GM23338 (cell line): ENCODE data around the gene NR4A2.

Experiments used
- CREB1 ChIP-seq: fragments of 250-450 bp; sonication (Bioruptor Pico); IDR thresholded peaks from 2 replicates; pipeline ENCODE4 v1.5.0; 2020; ENCODE audit warnings: low read depth, mild to moderate bottlenecking, moderate library complexity
- CTCF ChIP-seq, 2 experiments: fragments of 200-600 bp in 1 of 2; sonication (generic) in 1 of 2; conservative IDR thresholded peaks; 2 replicates each; pipeline versions ENCODE4 v1.5.1 to v1.6.1; 2016 to 2017; ENCODE audit warnings: antibody characterized with exemption in 2 of 2, low read depth in 2 of 2, mild to moderate bottlenecking in 2 of 2, moderate library complexity in 1 of 2
- ETS1 ChIP-seq: IDR thresholded peaks from 2 replicates; pipeline ENCODE4 v1.6.1; 2016; ENCODE audit warnings: antibody characterized with exemption
- EZH2 ChIP-seq: fragments of 200-600 bp; sonication (generic); IDR thresholded peaks from one replicate; pipeline ENCODE4 v1.8.0; 2017; ENCODE audit warnings: antibody characterized with exemption, mild to moderate bottlenecking, low read depth; ENCODE audit not compliant: unreplicated experiment
- EZH2phosphoT487 ChIP-seq: fragments of 200-600 bp; sonication (generic); IDR thresholded peaks from one replicate; pipeline ENCODE4 v1.8.1; 2018; ENCODE audit warnings: antibody characterized with exemption; ENCODE audit not compliant: unreplicated experiment
- JUNB ChIP-seq: IDR thresholded peaks from one replicate; pipeline ENCODE4 v1.6.1; 2016; ENCODE audit warnings: antibody characterized with exemption; ENCODE audit not compliant: unreplicated experiment
- NANOG ChIP-seq: IDR thresholded peaks from 2 replicates; pipeline ENCODE4 v1.6.1; 2016; ENCODE audit warnings: antibody characterized with exemption, borderline replicate concordance
- POLR2AphosphoS5 ChIP-seq: IDR thresholded peaks from 2 replicates; pipeline ENCODE4 v1.6.1; 2016; ENCODE audit warnings: antibody characterized with exemption, low read depth
- REST ChIP-seq: IDR thresholded peaks from one replicate; pipeline ENCODE4 v1.6.1; 2018; ENCODE audit warnings: antibody characterized with exemption; ENCODE audit not compliant: unreplicated experiment
- STAT1 ChIP-seq: IDR thresholded peaks from one replicate; pipeline ENCODE4 v1.6.1; 2016; ENCODE audit warnings: antibody characterized with exemption; ENCODE audit not compliant: unreplicated experiment
- ZNF114 ChIP-seq: fragments of 250-450 bp; sonication (Bioruptor Pico); IDR thresholded peaks from 2 replicates; pipeline ENCODE4 v1.5.0; 2020; ENCODE audit warnings: mild to moderate bottlenecking, moderate library complexity
- ZNF331 ChIP-seq: fragments of 250-450 bp; sonication (Bioruptor Pico); IDR thresholded peaks from 2 replicates; pipeline ENCODE4 v1.5.0; 2020; ENCODE audit warnings: low read depth, mild to moderate bottlenecking, moderate library complexity
- ZNF462 ChIP-seq: fragments of 250-450 bp; sonication (Bioruptor Pico); IDR thresholded peaks from 2 replicates; pipeline ENCODE4 v1.5.0; 2020; ENCODE audit warnings: mild to moderate bottlenecking, moderate library complexity

- TF ChIP-seq EZH2 = no peak
- no peak for TF ChIP-seq REST
- TF ChIP-seq CTCF (conservative IDR thresholded peaks at IDR 0.05; ENCODE audit: low read depth in 2 of 2) = no peak
- TF ChIP-seq ETS1 = no peak
- TF ChIP-seq POLR2AphosphoS5 = no peak
- TF ChIP-seq EZH2phosphoT487 = no peak
- no peak for TF ChIP-seq ZNF114 (CRISPR knock-in tag)
- no peak for TF ChIP-seq NANOG
- TF ChIP-seq STAT1 = no peak
- no peak for TF ChIP-seq CREB1 (CRISPR knock-in tag)
- TF ChIP-seq ZNF331 (CRISPR knock-in tag) = no peak
- no peak for TF ChIP-seq JUNB
- no peak for TF ChIP-seq ZNF462
These were observed 23.4 kb downstream of the NR4A2 start for GRCh38 chr2:156309167-156309566.
